Measurements from ENCODE around the gene PTGDS. TPM values are rescaled to one million over a fixed set of nuclear protein-coding genes. Genes with fewer than 3 reads are reported as not detected.

PTGDS gene
- total RNA-seq, 1 donor from 2014 or later, result not detected

DNA sequence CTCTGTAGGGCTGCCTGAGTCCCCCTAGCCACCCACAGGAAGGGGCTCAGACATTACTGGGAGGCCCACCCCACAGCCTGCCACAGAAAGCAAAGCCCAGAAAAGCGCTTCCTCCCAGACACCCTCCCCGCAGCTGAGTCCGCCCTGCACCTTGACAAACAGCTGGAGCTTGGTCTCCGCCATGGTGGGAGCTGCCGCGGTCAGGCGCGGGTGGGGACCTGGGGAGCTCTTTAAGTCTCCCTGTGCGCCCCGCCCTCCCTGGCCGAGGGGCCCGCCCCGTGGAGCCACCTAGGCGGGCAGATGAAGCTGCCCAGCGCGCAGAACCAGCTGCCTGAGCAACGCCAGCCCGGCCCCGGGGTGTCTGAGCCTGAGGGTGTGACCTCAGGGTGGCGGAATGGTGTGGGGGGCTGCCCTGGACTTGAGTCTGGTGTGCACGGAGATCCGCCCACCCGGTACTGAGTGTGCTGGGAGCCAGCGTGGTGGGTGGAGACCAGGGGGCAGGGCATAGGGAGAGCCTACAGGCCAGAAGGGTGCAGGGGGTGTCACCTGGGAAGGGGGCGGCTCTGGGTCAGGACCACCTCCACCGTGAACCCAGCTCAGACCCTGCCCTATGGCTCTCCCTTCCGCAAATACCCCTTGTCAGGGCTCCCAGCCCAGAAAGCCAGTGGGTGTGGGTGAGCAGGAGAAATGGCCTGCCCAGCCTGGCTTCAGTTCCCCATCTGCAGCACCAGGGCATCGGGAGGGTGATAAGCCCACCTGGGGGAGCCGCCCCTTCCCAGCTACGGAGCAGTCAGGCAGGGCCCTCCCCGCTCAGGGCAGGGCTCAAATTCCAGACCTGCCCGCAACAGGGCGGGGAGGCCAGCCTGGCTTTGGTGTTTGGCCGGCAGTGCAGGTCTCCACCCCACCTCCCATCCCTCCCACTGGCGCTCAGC, 19.3 kb downstream of the PTGDS start, which contains the start of gene CLIC3:
Gene CLIC3, minus strand, starts transcription at position 208 of the 932 bp plus-strand sequence. Its CDS starts 25 bp downstream, at position 183.
- Mint-ChIP-seq H3K9me3 (ENCODE audit: unreplicated experiment) (peaks cover 5% of the 10 kb centered on the region), H3K4me3 (ENCODE audit: unreplicated experiment) (no peak within 1 kb of the TSS), H3K27ac (ENCODE audit: unreplicated experiment) (no peak within 1 kb of the TSS), H3K27me3 (ENCODE audit: unreplicated experiment) (peaks cover 3% of the 10 kb centered on the region), H3K4me1 (ENCODE audit: low read depth, unreplicated experiment) (peaks cover 6% of the 10 kb centered on the region), H3K36me3 (ENCODE audit: unreplicated experiment) (no peaks in the 10 kb centered on the region)
- DNase-seq, result no peak
- TF ChIP-seq, protein P1, sequence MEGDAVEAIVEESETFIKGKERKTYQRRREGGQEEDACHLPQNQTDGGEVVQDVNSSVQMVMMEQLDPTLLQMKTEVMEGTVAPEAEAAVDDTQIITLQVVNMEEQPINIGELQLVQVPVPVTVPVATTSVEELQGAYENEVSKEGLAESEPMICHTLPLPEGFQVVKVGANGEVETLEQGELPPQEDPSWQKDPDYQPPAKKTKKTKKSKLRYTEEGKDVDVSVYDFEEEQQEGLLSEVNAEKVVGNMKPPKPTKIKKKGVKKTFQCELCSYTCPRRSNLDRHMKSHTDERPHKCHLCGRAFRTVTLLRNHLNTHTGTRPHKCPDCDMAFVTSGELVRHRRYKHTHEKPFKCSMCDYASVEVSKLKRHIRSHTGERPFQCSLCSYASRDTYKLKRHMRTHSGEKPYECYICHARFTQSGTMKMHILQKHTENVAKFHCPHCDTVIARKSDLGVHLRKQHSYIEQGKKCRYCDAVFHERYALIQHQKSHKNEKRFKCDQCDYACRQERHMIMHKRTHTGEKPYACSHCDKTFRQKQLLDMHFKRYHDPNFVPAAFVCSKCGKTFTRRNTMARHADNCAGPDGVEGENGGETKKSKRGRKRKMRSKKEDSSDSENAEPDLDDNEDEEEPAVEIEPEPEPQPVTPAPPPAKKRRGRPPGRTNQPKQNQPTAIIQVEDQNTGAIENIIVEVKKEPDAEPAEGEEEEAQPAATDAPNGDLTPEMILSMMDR (IDR thresholded peaks at IDR 0.05; ENCODE audit: partially characterized antibody, unreplicated experiment), result no peak

GRCh38 chr9:136997371-136997770, 20.1 kb downstream of the PTGDS start:
- Mint-ChIP-seq H3K27ac (ENCODE audit: unreplicated experiment) (no peak overlapping the region), H3K4me3 (ENCODE audit: unreplicated experiment) (no peak overlapping the region), H3K36me3 (ENCODE audit: unreplicated experiment) (no peaks in the 10 kb centered on the region), H3K4me1 (ENCODE audit: low read depth, unreplicated experiment) (peaks cover 6% of the 10 kb centered on the region), H3K27me3 (ENCODE audit: unreplicated experiment) (peaks cover 3% of the 10 kb centered on the region), H3K9me3 (ENCODE audit: unreplicated experiment) (peaks cover 5% of the 10 kb centered on the region)
- TF ChIP-seq, protein P1 (IDR thresholded peaks at IDR 0.05; ENCODE audit: partially characterized antibody, unreplicated experiment), result no peak
- DNase-seq, result no peak

- Mint-ChIP-seq H3K27me3 (ENCODE audit: unreplicated experiment) (peaks cover 3% of the 10 kb centered on the region), H3K4me3 (ENCODE audit: unreplicated experiment) (no peak overlapping the region), H3K4me1 (ENCODE audit: low read depth, unreplicated experiment) (peaks cover 6% of the 10 kb centered on the region), H3K36me3 (ENCODE audit: unreplicated experiment) (no peaks in the 10 kb centered on the region), H3K9me3 (ENCODE audit: unreplicated experiment) (peaks cover 5% of the 10 kb centered on the region), H3K27ac (ENCODE audit: unreplicated experiment) (no peak overlapping the region)
- TF ChIP-seq, protein P1 (IDR thresholded peaks at IDR 0.05; ENCODE audit: partially characterized antibody, unreplicated experiment), result no peak
- no peak for DNase-seq
Measured at GRCh38 chr9:136997830-136998234, 20.5 kb downstream of the PTGDS start.

GRCh38 chr9:137000177-137000930, 23.1 kb downstream of the PTGDS start:
- peaks cover 7% of the 10 kb centered on the region for H3K9me3 Mint-ChIP-seq (ENCODE audit: unreplicated experiment)
- H3K4me1 Mint-ChIP-seq (ENCODE audit: low read depth, unreplicated experiment), result no peaks in the 10 kb centered on the region
- H3K27me3 Mint-ChIP-seq (ENCODE audit: unreplicated experiment), result peaks cover 3% of the 10 kb centered on the region
- DNase-seq, result no peak
- H3K36me3 Mint-ChIP-seq (ENCODE audit: unreplicated experiment), result no peaks in the 10 kb centered on the region
- H3K27ac Mint-ChIP-seq (ENCODE audit: unreplicated experiment), result no peak overlapping the region
- TF ChIP-seq, protein P1 (IDR thresholded peaks at IDR 0.05; ENCODE audit: partially characterized antibody, unreplicated experiment), result no peak
- H3K4me3 Mint-ChIP-seq (ENCODE audit: unreplicated experiment), result no peak overlapping the region

Data from glutamatergic neuron (in vitro differentiated cells).